T-helper 2 cell (primary cell): ENCODE results near the gene OTOP1.
"Not testable (repeated sequence)": the region's sequence is repeated elsewhere in the genome, so short reads cannot be mapped to it uniquely, and the experiment has no call there.

Experiments
- DNase-seq, 5 experiments: peaks; one replicate each; pipeline versions ENCODE4 v3.0.0 to v3.0.0-alpha.2; 2012 to 2022

Gene OTOP1

GRCh38 chr4:4227510-4228355, 1.0 kb upstream of the OTOP1 start:
- no peak for DNase-seq

- peak in 1 of 5 experiments; percentile 3 for DNase-seq
Observed at GRCh38 chr4:4225915-4226605, 669 bp downstream of the OTOP1 start.

- DNase-seq = no peak
Observed at GRCh38 chr4:4217113-4217512, 9.6 kb downstream of the OTOP1 start.

- no peak for DNase-seq
Observed at GRCh38 chr4:4216648-4217047, 10.1 kb downstream of the OTOP1 start.

GRCh38 chr4:4213674-4214073, 13.1 kb downstream of the OTOP1 start:
- not testable (repeated sequence) for DNase-seq

- DNase-seq = no peak
Observed at GRCh38 chr4:4206204-4206603, 20.5 kb downstream of the OTOP1 start.

- DNase-seq = no peak
Observed at GRCh38 chr4:4204401-4204745, 22.4 kb downstream of the OTOP1 start.

- no peak for DNase-seq
Observed at GRCh38 chr4:4203688-4204400, 22.9 kb downstream of the OTOP1 start.

- DNase-seq = no peak
Observed at GRCh38 chr4:4202510-4202909, 24.2 kb downstream of the OTOP1 start.

GRCh38 chr4:4200624-4201023, 26.1 kb downstream of the OTOP1 start:
- DNase-seq = no peak

GRCh38 chr4:4195354-4195753, 31.4 kb downstream of the OTOP1 start:
- no peak for DNase-seq

- not testable (repeated sequence) for DNase-seq
Observed at GRCh38 chr4:4188557-4188956, 38.2 kb downstream of the OTOP1 start.

GRCh38 chr4:4185528-4185927, 41.2 kb downstream of the OTOP1 start:
- no peak for DNase-seq

- DNase-seq = peak in 2 of 5 experiments; percentile 10 to 12
Observed at GRCh38 chr4:4182835-4183568, 43.7 kb downstream of the OTOP1 start.

GRCh38 chr4:4170596-4171150, 56.1 kb downstream of the OTOP1 start:
- DNase-seq = no peak

GRCh38 chr4:4167981-4168780, 58.5 kb downstream of the OTOP1 start:
- not testable (repeated sequence) for DNase-seq

GRCh38 chr4:4166986-4167385, 59.7 kb downstream of the OTOP1 start:
- DNase-seq = not testable (repeated sequence)

GRCh38 chr4:4165701-4166392, 60.9 kb downstream of the OTOP1 start:
- DNase-seq = not testable (repeated sequence)

- not testable (repeated sequence) for DNase-seq
Observed at GRCh38 chr4:4164532-4165173, 62.1 kb downstream of the OTOP1 start.

GRCh38 chr4:4162186-4162585, 64.5 kb downstream of the OTOP1 start:
- not testable (repeated sequence) for DNase-seq
